Neural cell (in vitro differentiated cells): ENCODE results near the gene ZNF768.

Experiments used
- EZH2 ChIP-seq: fragments of 200-600, 300-800 bp; shearing (Covaris generic), sonication (generic); IDR thresholded peaks from 2 replicates; pipeline ENCODE4 v1.6.1; 2014; ENCODE audit warnings: antibody characterized with exemption, low read length, borderline replicate concordance, mild to moderate bottlenecking; ENCODE audit not compliant: insufficient read depth, poor library complexity, severe bottlenecking
- POLR2AphosphoS5 ChIP-seq: IDR thresholded peaks from 2 replicates; pipeline ENCODE4 v1.6.1; 2012

DNA sequence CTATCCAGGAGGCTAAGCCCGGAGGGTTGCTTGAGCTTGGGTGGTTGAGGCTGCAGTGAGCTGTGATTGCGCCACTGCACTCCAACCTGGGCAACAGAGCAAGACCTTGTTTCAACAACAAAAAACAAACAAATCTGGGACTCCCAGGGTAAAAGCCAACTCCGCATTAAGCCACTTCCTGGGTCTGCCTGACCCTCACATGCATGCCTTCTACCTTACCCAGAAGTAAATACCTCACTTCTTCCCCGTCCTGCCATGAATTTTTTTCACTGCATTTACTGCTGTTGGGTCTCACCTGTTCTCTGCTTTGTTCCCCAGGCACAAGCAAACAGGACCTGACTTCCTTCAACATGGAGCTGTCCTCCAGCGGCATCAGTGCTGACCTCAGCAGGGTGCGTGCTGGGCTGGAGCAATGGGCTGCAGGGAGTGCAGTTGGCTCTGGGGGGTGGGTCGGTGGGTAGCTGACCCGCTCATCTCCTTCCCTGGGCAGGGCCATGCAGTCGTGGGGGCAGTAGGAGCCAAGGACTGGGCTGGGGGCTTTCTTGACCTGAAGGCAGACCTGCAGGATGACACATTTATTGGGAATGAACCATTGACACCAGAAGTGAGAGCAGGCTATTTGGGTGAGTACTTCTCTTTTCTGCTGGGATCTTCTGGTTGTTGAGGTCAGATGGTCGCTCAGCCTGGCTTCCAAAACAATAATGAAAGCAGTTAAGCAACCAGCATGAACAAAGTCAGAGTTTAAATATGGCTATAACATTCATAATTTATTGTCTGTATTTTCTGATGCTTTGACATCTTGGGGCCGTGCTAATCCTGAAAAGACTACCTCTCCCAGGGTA lies 37.4 kb downstream of the ZNF768 start:
- TF ChIP-seq EZH2 (no peak), POLR2AphosphoS5 (no peak)
